ENCODE data around the gene FAF1.

GRCh38 chr1:50488876-50489275 is 471.2 kb downstream of the FAF1 start:
- TF ChIP-seq CTCF (IDR thresholded peaks at IDR 0.05) (no peak), POLR2A (IDR thresholded peaks at IDR 0.05) (no peak), EP300 (IDR thresholded peaks at IDR 0.05) (no peak)

All from ovary (tissue), 3 donors.